HepG2 (cell line): ENCODE measurements around the gene STX8. TPM values are rescaled to one million over a fixed set of nuclear protein-coding genes. Genes with fewer than 3 reads are reported as not detected.

Experiments used
- ATAC-seq: fragments of 200-7000 bp; cut with Tn5 transposase; 3 replicates; pipeline ENCODE4 v1.9.1; 2020; ENCODE audit warnings: mild to moderate bottlenecking, moderate library complexity
- BruUV-seq: library from RNA; stranded (reverse); fragments of 400-500 nt; replicated peaks from 2 replicates; lab custom pipeline; 2021; lab: Mats Ljungman, UMichigan
- CTCF ChIA-PET: fragments of 300-600 bp; formaldehyde crosslinking; extraction: SDS; loops from one replicate; lab custom pipeline; 2021; ENCODE audit warnings: low total read pairs, inconsistent platforms, low intra/inter-chr PET ratio; lab: Yijun Ruan, JAX
- POLR2A ChIA-PET: fragments of 350-600 bp; sonication (Branson Sonifier 250); formaldehyde crosslinking; loops from one replicate; lab custom pipeline; 2020; ENCODE audit warnings: antibody characterized with exemption, inconsistent platforms; lab: Yijun Ruan, JAX
- DNase-seq: peaks from one replicate; pipeline ENCODE4 v3.0.0-alpha.2; 2015; ENCODE audit warnings: low spot score
- FAIRE-seq: peaks from 3 replicates; lab custom pipeline; 2011; peaks lifted over from hg19 to GRCh38; lab: Jason Lieb, UNC
- H2AFZ ChIP-seq: one replicate; pipeline ENCODE4 v1.6.1; 2011; ENCODE audit warnings: low read length, inconsistent platforms
- H3K27ac ChIP-seq: fragments of 300-600 bp; 3 replicates; pipeline ENCODE4 v1.8.0; 2011; ENCODE audit warnings: mixed run types, mild to moderate bottlenecking, mixed read lengths, low read length, inconsistent platforms; ENCODE audit not compliant: insufficient read depth; ENCODE audit errors: extremely low read length
- H3K27me3 ChIP-seq, 2 experiments: fragments of 200-600 bp in 1 of 2; 2 replicates in 1 of 2; 3 replicates in 1 of 2; pipeline versions ENCODE4 v1.6.0 to v1.8.0; 2011; ENCODE audit warnings: low read length in 2 of 2, mild to moderate bottlenecking in 2 of 2, moderate library complexity in 2 of 2, inconsistent platforms in 1 of 2; ENCODE audit not compliant: insufficient read depth in 2 of 2, control insufficient read depth in 1 of 2
- H3K36me3 ChIP-seq, 2 experiments: fragments of 200-600 bp in 1 of 2; replicated peaks in 1 of 2; 2 replicates in 1 of 2; 3 replicates in 1 of 2; pipeline versions ENCODE4 v1.5.1 to v1.8.0; 2011; ENCODE audit warnings: low read length in 2 of 2, inconsistent platforms in 1 of 2; ENCODE audit not compliant: insufficient read depth in 2 of 2, control insufficient read depth in 1 of 2
- H3K4me1 ChIP-seq: 2 replicates; pipeline ENCODE4 v1.5.1; 2012; ENCODE audit warnings: low read length, inconsistent platforms; ENCODE audit not compliant: insufficient read depth
- H3K4me2 ChIP-seq: 2 replicates; pipeline ENCODE4 v1.6.0; 2011; ENCODE audit warnings: low read depth, low read length, inconsistent platforms
- H3K4me3 ChIP-seq, 3 experiments: fragments of 200-600 bp in 1 of 3; sonication (generic), shearing (Covaris generic) in 1 of 3; replicated peaks in 1 of 3; 2 replicates each; pipeline ENCODE4 v1.5.1; 2011 to 2016; ENCODE audit warnings: low read length in 3 of 3, inconsistent platforms in 2 of 3, low read depth in 2 of 3, mild to moderate bottlenecking in 2 of 3, control low read depth in 1 of 3, mixed read lengths in 1 of 3; ENCODE audit not compliant: insufficient read depth in 1 of 3
- H3K79me2 ChIP-seq: one replicate; pipeline ENCODE4 v1.6.1; 2011; ENCODE audit warnings: low read length, inconsistent platforms; ENCODE audit not compliant: insufficient read depth
- H3K9ac ChIP-seq: 2 replicates; pipeline ENCODE4 v1.6.0; 2011; ENCODE audit warnings: mild to moderate bottlenecking, low read depth, low read length, inconsistent platforms; ENCODE audit not compliant: insufficient read depth
- H3K9me3 ChIP-seq: 2 replicates; pipeline ENCODE4 v1.5.1; 2012; ENCODE audit warnings: mild to moderate bottlenecking, low read length
- H4K20me1 ChIP-seq: 2 replicates; pipeline ENCODE4 v1.6.0; 2011; ENCODE audit warnings: inconsistent platforms, mild to moderate bottlenecking, low read length, moderate library complexity; ENCODE audit not compliant: insufficient read depth
- CBX2 ChIP-seq, 2 experiments: fragments of 200-600 bp in 1 of 2; sonication (generic); formaldehyde crosslinking in 1 of 2; IDR thresholded peaks; 2 replicates each; pipeline versions ENCODE4 v1.7.0 to v1.8.1; 2018 to 2022; ENCODE audit warnings: low read depth in 2 of 2, low read length in 1 of 2, mild to moderate bottlenecking in 1 of 2, missing genetic modification reagents in 1 of 2
- DMAP1 ChIP-seq: IDR thresholded peaks from 2 replicates; pipeline ENCODE4 v1.6.1; 2016
- HES4 ChIP-seq: sonication (generic); formaldehyde crosslinking; IDR thresholded peaks from 2 replicates; pipeline ENCODE4 v1.9.0; 2021; ENCODE audit warnings: mild to moderate bottlenecking, missing genetic modification reagents, borderline replicate concordance
- LCORL ChIP-seq, 2 experiments: fragments of 450-650 bp in 1 of 2; sonication (generic) in 1 of 2; formaldehyde crosslinking in 1 of 2; IDR thresholded peaks; 2 replicates each; pipeline versions ENCODE4 v1.5.0 to v1.6.1; 2017 to 2020; ENCODE audit warnings: antibody characterized with exemption in 1 of 2, missing genetic modification reagents in 1 of 2
- RBAK ChIP-seq: sonication (generic); formaldehyde crosslinking; IDR thresholded peaks from 2 replicates; pipeline ENCODE4 v1.5.1; 2020; ENCODE audit warnings: mild to moderate bottlenecking, missing genetic modification reagents
- ZNF558 ChIP-seq: sonication (generic); formaldehyde crosslinking; IDR thresholded peaks from 2 replicates; pipeline ENCODE4 v1.9.0; 2022; ENCODE audit warnings: mild to moderate bottlenecking, missing genetic modification reagents, borderline replicate concordance
- ZNF577 ChIP-seq: sonication (generic); formaldehyde crosslinking; IDR thresholded peaks from 2 replicates; pipeline ENCODE4 v1.4.0; 2020; ENCODE audit warnings: mild to moderate bottlenecking, low read depth, missing genetic modification reagents, borderline replicate concordance
- ZNF619 ChIP-seq: sonication (generic); formaldehyde crosslinking; IDR thresholded peaks from 2 replicates; pipeline ENCODE4 v1.4.0; 2020; ENCODE audit warnings: mild to moderate bottlenecking, missing genetic modification reagents
- WGBS: methylation state at CpG from one replicate; pipeline ENCODE4 v1.1.6; 2017; ENCODE audit warnings: low lambda C conversion rate; 5-methylcytosine and 5-hydroxymethylcytosine counted together
- in situ Hi-C: cut with HindIII; loops from 2 replicates; pipeline ENCODE4 v1.10.0; 2017; ENCODE audit warnings: low pct_unique_long_range_greater_than_20kb; ENCODE audit not compliant: extremely low pct_ligation_motif_present
- intact Hi-C: fragments of 100-400 bp; cut with micrococcal nuclease; formaldehyde crosslinking; loops from one replicate; pipeline ENCODE4 v1.10.0; 2022; ENCODE audit not compliant: unreplicated experiment
- polyA plus RNA-seq, 8 experiments: library from polyadenylated mRNA; depleted of rRNA in 3 of 8; stranded (reverse) in 7 of 8; unstranded in 1 of 8; fragments of >200 nt; fragmentation: Illumina TruSeq in 4 of 8; extraction: Trizol in 4 of 8; gene quantifications; 2 replicates each; pipeline versions ENCODE4 v1.2.1 to v1.2.3, GENCODE V29; 2011 to 2016; ENCODE audit warnings: low read depth in 4 of 8, missing spikeins in 1 of 8, mixed read lengths in 1 of 8; ENCODE audit not compliant: insufficient read depth in 1 of 8
- total RNA-seq, 5 experiments: library from RNA; depleted of rRNA; stranded (reverse); fragments of >200 nt; fragmentation: Illumina TruSeq; extraction: Trizol; gene quantifications; 2 replicates each; pipeline ENCODE4 v1.2.3, GENCODE V29; 2016; ENCODE audit warnings: low read depth in 1 of 5
- TF ChIP-seq, protein P1 (sequence below): sonication (generic); formaldehyde crosslinking; IDR thresholded peaks from 2 replicates; pipeline ENCODE4 v1.8.0; 2022; ENCODE audit warnings: missing genetic modification reagents, mild to moderate bottlenecking, inconsistent platforms, borderline replicate concordance

STX8 gene
- total and polyA plus RNA-seq, 2 of the 13 experiments (the other 11 are each of a cell fraction or from before 2014, with no cell fraction given): 36.4 to 53.6 TPM

DNA sequence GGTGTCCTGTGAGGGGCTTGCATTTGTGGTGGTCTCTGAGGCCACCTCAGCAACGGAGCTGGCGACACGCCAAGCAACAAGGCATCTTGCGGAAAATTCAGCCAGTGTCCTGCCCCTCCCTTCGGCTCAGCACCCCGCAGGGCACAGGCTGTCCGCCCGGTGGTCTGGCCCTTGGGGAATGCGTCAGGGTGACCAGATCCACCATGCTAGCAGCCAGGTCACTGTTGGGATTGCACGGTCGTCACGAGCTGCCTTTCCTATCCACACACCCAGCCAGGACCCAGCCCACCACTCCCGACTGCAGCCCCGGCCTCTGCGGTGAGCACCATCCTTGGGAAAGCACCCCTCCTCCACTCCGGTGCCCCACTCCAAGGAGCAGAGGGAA, 333.1 kb downstream of the STX8 start:
- intact Hi-C loops (no loop called here), in situ Hi-C loops (no loop called here)
- ATAC-seq (no peak), DNase-seq (no peak), FAIRE-seq (no peak)
- no peaks in the 10 kb centered on the region for H3K79me2 ChIP-seq
- ChIA-PET CTCF (no interaction called here), POLR2A (no interaction called here)
- no TSS peak for BruUV-seq
- H4K20me1 ChIP-seq: no peaks in the 10 kb centered on the region
- H3K27me3 ChIP-seq: no peaks in the 10 kb centered on the region
- no peak for TF ChIP-seq DMAP1
- TF ChIP-seq CBX2 (IDR thresholded peaks at IDR 0.05; ENCODE audit: low read depth, low read length): no peak
- no peak for TF ChIP-seq CBX2 (CRISPR knock-in tag; IDR thresholded peaks at IDR 0.05; ENCODE audit: low read depth)
- TF ChIP-seq LCORL (IDR thresholded peaks at IDR 0.05): 0 out of 2 replicates have a peak, but pooled peaks have one; percentile 12
- TF ChIP-seq LCORL (CRISPR knock-in tag; IDR thresholded peaks at IDR 0.05): no peak
- H3K9ac ChIP-seq: no peak overlapping the region
- no peak overlapping the region for H3K4me2 ChIP-seq
- H3K4me1 ChIP-seq: peaks cover 37% of the 10 kb centered on the region
- no peaks in the 10 kb centered on the region for H3K36me3 ChIP-seq
- no peak overlapping the region for H3K4me3 ChIP-seq
- no peak overlapping the region for H2AFZ ChIP-seq
- H3K27ac ChIP-seq: no peak overlapping the region
- no peaks in the 10 kb centered on the region for H3K9me3 ChIP-seq
- 100% methylated on average over 4 of the region's 16 CpGs for WGBS

DNA sequence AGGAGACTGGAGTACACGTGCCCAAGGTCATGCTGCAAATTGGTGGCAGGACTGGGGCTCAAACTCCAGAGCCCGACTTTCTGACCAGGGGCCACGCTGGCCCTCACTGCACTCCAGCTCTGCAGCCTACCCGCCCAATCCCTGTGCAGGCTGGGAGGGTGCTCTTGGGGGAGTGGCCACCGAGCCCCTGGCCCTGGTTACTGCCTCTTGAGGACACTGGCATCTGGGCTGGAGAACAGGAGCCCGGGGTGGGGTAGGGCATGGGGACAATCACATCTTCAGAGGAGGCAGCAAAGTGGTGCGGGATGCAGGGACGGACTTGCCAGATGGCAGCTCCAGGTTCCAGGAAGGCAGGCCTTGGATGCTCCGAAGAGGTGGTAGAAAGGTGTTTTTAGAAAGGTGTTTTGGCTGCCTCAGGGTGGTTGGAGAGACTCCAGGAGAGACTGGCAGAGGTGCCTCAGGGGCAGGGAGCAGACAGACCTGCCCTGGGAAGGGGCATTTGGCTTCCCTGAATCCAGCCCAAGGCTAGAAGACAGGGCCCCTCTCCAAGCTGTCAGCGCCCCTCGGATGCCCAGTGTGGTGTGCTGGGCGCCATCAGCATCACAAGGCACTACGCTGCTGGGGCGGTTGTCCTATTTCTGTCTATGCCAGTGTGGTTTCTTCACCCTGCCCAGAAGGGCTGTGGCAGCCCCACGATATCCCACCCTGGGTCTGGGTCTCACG, 333.7 kb downstream of the STX8 start:
- no peak for FAIRE-seq
- peak overlapping the region; percentile 54; the same call in 1 of the 2 replicates for H3K4me2 ChIP-seq
- ChIA-PET POLR2A (no interaction called here), CTCF (no interaction called here)
- no peaks in the 10 kb centered on the region for H3K79me2 ChIP-seq
- BruUV-seq: no TSS peak
- no peak for DNase-seq
- H2AFZ ChIP-seq: no peak overlapping the region
- H3K27ac ChIP-seq: no peak overlapping the region
- peaks cover 43% of the 10 kb centered on the region for H3K4me1 ChIP-seq
- 83% methylated on average over 9 of the region's 16 CpGs for WGBS
- H3K27me3 ChIP-seq: no peaks in the 10 kb centered on the region
- H4K20me1 ChIP-seq: no peaks in the 10 kb centered on the region
- no peak overlapping the region for H3K4me3 ChIP-seq
- H3K9ac ChIP-seq: no peak overlapping the region
- in situ Hi-C loops (no loop called here), intact Hi-C loops (no loop called here)
- no peaks in the 10 kb centered on the region for H3K36me3 ChIP-seq
- H3K9me3 ChIP-seq: no peaks in the 10 kb centered on the region
- no peak for ATAC-seq
- TF ChIP-seq RBAK (CRISPR knock-in tag) (no peak), HES4 (CRISPR knock-in tag) (no peak), ZNF577 (no peak), ZNF619 (CRISPR knock-in tag) (no peak), ZNF558 (no peak)
- TF ChIP-seq, protein P1, sequence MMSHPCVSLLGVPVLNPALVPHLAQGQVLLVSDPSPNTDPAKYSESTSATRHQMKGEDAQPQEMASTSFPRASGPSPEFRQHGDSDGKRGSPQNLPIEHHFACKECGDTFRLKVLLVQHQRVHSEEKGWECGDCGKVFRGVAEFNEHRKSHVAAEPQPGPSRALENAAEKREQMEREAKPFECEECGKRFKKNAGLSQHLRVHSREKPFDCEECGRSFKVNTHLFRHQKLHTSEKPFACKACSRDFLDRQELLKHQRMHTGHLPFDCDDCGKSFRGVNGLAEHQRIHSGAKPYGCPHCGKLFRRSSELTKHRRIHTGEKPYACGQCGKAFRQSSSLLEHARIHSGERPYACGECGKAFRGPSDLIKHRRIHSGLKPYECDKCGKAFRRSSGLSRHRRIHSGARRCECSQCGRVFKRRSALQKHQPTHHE (CRISPR knock-in tag): no peak
